ENCODE data around the gene VPS13A. TPM values are rescaled to one million over a fixed set of nuclear protein-coding genes. Genes with fewer than 3 reads are reported as not detected.
A peak's percentile ranks its signal among the peaks of the same experiment; 100 is the strongest.

VPS13A gene
- total and polyA plus RNA-seq, 2 of the 13 experiments (the other 11 are each of a cell fraction or from before 2014, with no cell fraction given): 20.4 to 20.7 TPM

GRCh38 chr9:77177143-77177893 is at the start of gene VPS13A (continued):
- TF ChIP-seq ZNF281 (CRISPR knock-in tag; IDR thresholded peaks at IDR 0.05; ENCODE audit: borderline replicate concordance) (peak; percentile 67; the same call in 1 of the 2 replicates), PTBP1 (IDR thresholded peaks at IDR 0.05; ENCODE audit: low read depth, low read length, poor library complexity, severe bottlenecking) (peak; percentile 27), PHB2 (IDR thresholded peaks at IDR 0.05; ENCODE audit: partially characterized antibody) (no peak), AGO1 (IDR thresholded peaks at IDR 0.05; ENCODE audit: low read depth, low read length, poor library complexity, severe bottlenecking) (peak; percentile 58), ZNF605 (CRISPR knock-in tag; IDR thresholded peaks at IDR 0.05) (peak; percentile 5; the same call in 1 of the 2 replicates), HES4 (CRISPR knock-in tag; IDR thresholded peaks at IDR 0.05; ENCODE audit: borderline replicate concordance) (peak; percentile 53; the same call in 1 of the 2 replicates), NFE2L2 (IDR thresholded peaks at IDR 0.05; ENCODE audit: low read length) (no peak), ZEB1 (IDR thresholded peaks at IDR 0.05; ENCODE audit: insufficient replicate concordance, low read depth) (no peak), CSRNP2 (CRISPR knock-in tag; conservative IDR thresholded peaks at IDR 0.05; ENCODE audit: low read depth) (no peak), EP300 (IDR thresholded peaks at IDR 0.05; ENCODE audit: low read depth in 2 of 2, low read length in 2 of 2) (no peak), EP300 (CRISPR knock-in tag; IDR thresholded peaks at IDR 0.05; ENCODE audit: borderline replicate concordance) (no peak), TRAFD1 (CRISPR knock-in tag; IDR thresholded peaks at IDR 0.05; ENCODE audit: borderline replicate concordance) (no peak), ZNF34 (CRISPR knock-in tag; IDR thresholded peaks at IDR 0.05; ENCODE audit: borderline replicate concordance) (no peak), ZNF75D (CRISPR knock-in tag; IDR thresholded peaks at IDR 0.05; ENCODE audit: borderline replicate concordance) (no peak), ZFP82 (CRISPR knock-in tag; IDR thresholded peaks at IDR 0.05; ENCODE audit: borderline replicate concordance) (peak; percentile 55; the same call in 1 of the 2 replicates), ZNF772 (CRISPR knock-in tag; IDR thresholded peaks at IDR 0.05) (0 out of 2 replicates have a peak, but pooled peaks have one; percentile 13), ZNF790 (CRISPR knock-in tag; IDR thresholded peaks at IDR 0.05; ENCODE audit: borderline replicate concordance) (no peak), ATF7-NPFF (CRISPR knock-in tag; IDR thresholded peaks at IDR 0.05; ENCODE audit: low read depth) (0 out of 2 replicates have a peak, but pooled peaks have one; percentile 25), ETS1 (CRISPR knock-in tag; IDR thresholded peaks at IDR 0.05) (no peak), ZNF891 (CRISPR knock-in tag; IDR thresholded peaks at IDR 0.05) (peak; percentile 62), ZMAT3 (CRISPR knock-in tag; conservative IDR thresholded peaks at IDR 0.05) (0 out of 2 replicates have a peak, but pooled peaks have one; percentile 24)

Data from HepG2 (cell line).